Measurements from ENCODE around the gene TOP2A.
A peak's percentile ranks its signal among the peaks of the same experiment; 100 is the strongest.

The TOP2A gene

DNA sequence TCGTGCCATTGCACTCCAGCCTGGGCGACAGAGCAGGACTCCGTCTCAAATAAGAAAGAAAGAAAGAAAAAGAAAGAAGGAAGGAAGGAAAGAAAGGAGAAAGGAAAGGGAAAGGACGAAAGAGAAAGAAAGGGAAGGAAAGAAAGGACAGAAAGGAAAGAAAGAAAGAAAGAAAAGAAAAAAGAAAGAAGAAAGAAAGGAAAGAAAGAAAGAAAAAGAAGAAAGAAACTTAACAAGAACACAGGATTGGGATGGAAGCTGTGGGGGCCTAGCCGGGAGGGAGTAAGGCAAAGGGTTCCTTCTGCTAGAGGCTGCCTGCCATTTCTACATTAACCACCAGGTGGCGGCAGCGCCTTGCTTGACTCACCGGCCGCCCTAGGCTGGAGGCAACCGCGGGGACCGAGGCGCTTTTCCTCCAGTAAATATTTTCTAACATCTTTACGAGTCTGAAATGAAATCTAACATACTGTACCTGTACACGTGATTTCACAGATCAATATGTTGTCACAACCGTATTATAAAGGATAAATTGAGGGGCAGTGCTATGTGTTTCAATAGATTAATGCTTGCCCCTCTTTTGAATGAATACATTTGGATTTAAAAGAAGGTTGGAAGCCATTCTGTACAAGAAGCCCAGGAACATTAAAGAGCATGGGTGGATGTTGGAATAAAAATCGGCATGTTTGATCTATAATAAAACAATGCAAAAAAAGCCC, 59.2 kb downstream of the TOP2A start:
- DNase-seq (ENCODE audit: low spot score): peak; percentile 93

DNA sequence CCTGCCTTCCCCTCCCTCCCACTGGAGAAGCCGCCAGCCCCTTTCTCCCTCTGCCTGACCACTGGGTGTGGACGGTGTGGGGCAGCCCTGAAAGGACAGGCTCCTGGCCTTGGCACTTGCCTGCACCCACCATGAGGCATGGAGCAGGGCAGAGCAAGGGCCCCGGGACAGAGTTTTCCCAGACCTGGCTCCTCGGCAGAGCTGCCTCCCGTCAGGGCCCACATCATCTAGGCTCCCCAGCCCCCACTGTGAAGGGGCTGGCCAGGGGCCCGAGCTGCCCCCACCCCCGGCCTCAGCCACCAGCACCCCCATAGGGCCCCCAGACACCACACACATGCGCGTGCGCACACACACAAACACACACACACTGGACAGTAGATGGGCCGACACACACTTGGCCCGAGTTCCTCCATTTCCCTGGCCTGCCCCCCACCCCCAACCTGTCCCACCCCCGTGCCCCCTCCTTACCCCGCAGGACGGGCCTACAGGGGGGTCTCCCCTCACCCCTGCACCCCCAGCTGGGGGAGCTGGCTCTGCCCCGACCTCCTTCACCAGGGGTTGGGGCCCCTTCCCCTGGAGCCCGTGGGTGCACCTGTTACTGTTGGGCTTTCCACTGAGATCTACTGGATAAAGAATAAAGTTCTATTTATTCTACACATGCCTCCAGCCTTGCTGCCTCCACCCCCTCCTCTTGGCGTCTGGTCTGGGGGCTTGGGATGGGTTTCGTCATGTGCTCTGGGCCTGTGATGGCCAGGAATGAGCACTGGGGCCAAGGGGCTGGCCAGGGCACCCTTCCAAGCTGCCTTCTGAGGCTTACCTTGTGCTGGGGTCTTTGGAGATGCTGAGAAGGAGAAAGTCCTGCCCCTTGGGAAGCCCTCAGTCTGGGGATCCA, 60.5 kb downstream of the TOP2A start:
- no peak for DNase-seq (ENCODE audit: low spot score)

DNA sequence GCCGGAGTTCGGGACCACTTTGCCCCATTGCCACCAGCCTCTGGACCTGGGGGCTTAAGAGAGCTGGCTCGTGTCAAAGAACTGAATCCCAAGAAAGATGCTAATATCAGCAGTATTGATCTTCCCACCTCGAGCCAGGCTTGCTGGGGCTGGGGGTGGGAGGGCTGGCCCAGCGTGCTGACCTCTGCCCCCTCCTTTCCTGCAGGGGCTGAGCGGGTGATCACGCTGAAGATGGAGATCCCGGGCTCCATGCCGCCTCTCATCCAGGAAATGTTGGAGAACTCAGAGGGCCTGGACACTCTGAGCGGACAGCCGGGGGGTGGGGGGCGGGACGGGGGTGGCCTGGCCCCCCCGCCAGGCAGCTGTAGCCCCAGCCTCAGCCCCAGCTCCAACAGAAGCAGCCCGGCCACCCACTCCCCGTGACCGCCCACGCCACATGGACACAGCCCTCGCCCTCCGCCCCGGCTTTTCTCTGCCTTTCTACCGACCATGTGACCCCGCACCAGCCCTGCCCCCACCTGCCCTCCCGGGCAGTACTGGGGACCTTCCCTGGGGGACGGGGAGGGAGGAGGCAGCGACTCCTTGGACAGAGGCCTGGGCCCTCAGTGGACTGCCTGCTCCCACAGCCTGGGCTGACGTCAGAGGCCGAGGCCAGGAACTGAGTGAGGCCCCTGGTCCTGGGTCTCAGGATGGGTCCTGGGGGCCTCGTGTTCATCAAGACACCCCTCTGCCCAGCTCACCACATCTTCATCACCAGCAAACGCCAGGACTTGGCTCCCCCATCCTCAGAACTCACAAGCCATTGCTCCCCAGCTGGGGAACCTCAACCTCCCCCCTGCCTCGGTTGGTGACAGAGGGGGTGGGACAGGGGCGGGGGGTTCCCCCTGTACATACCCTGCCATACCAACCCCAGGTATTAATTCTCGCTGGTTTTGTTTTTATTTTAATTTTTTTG, 61.6 kb downstream of the TOP2A start:
- DNase-seq (ENCODE audit: low spot score): no peak

DNA sequence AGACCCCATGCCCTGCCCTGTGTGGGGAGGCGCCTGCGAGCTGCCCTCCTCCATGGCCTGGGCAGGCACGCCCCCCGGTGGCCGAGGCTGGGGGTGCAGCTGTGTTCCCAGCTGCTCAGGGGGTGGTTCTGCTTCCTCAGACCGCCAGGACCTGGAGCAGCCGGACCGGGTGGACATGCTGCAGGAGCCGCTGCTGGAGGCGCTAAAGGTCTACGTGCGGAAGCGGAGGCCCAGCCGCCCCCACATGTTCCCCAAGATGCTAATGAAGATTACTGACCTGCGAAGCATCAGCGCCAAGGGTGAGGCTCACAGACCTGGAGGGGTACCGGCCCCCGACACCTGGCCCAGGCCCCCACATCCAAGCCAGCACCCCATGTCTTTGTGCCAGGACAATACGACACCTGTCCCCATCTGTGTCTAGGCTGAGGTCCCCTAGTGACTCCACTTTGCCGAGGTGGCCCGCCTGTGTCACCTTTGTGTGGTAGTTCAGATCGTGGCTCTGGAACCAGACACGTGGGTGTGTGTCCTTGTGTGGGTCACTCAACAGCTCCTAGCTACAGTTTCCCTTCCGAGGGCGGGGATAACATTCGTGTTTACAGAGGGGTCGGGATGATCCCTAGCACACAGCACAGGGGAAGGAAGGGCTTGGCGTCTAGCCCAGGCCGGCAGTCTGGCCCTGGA, 62.4 kb downstream of the TOP2A start:
- DNase-seq (ENCODE audit: low spot score): peak; percentile 87

DNA sequence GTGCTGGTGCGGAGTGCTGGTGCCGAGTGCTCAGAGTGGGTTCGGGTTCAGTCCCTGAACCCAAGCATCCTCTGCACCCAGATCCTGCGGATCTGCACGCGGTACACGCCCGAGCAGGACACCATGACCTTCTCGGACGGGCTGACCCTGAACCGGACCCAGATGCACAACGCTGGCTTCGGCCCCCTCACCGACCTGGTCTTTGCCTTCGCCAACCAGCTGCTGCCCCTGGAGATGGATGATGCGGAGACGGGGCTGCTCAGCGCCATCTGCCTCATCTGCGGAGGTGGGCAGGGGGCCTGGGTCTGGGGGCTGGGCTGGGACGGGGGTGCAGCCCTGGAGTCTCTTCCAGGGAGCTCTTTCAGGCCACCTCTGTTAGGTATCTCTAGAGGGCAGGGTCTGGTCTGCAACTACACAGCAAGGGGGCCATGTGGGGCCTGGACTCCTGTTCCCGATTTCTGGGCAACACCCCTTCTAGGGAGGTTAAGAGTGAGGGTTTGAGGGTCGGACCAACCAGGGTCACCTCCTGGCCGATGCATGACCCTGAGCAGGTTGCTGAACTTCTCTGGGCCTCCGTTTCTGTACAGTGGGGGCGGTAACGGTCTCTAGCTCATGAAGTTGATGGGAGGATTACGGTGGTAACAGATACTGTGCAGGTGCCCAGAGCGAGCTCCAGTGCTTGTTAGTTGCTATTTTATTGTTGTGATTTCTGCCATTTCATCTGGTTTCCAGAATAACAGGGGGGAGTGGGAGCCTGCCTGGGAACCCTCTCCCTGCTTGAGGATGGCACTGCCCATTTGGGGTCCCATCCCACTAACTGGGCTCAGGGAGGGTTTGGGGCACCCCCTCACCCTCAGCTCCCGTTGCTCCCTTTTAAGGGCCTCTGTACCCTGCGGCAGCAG, 63.2 kb downstream of the TOP2A start:
- no peak for DNase-seq (ENCODE audit: low spot score)

DNA sequence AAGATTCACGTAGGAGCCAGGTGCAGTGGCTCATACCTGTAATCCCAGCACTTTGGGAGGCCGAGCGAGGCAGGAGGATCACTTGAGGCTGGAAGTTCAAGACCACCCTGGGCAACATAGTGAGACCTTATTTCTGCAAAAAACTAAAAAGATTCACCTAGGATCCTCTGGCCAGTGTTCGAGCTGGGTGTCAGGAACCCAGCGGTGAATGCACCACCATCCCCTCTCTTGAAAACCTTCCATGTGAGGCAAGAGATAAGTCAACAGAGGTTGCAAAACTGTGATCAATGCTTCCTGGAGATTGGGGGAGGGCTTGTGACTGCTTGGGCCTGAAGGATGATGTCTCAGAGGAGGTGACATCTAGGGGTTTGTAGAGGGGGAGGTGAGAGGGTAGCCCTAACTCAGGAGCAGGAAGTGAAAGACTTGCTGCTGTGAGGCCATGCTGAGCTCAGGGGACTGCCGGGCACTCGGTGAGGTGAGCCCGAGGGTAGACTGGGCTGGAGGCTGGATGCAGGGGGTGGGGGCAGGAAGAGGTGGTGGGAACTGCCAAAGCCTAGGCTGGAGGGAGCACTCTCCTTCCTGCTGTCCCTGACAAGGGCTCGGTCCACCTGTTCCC, 64.8 kb downstream of the TOP2A start:
- no peak for DNase-seq (ENCODE audit: low spot score)

DNA sequence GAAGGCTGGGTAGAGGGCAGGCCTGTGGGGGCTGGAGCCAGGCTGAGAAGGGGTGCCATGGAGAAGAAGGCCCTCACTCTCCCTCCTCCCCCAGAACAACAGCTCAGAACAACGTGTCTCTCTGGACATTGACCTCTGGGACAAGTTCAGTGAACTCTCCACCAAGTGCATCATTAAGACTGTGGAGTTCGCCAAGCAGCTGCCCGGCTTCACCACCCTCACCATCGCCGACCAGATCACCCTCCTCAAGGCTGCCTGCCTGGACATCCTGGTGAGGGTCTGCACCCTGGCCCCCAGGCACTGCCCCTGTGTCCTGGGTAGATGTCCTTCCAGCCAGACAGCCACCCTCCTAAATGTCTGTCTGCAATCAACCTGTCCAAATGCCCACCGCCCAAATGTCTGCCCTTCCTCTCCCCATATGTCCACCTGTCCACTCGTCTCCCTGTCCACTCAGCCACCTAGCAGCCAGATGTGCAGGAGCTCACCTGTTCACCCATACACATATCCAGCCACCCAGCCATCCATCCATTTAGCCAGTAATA, 65.4 kb downstream of the TOP2A start:
- DNase-seq (ENCODE audit: low spot score): no peak

DNA sequence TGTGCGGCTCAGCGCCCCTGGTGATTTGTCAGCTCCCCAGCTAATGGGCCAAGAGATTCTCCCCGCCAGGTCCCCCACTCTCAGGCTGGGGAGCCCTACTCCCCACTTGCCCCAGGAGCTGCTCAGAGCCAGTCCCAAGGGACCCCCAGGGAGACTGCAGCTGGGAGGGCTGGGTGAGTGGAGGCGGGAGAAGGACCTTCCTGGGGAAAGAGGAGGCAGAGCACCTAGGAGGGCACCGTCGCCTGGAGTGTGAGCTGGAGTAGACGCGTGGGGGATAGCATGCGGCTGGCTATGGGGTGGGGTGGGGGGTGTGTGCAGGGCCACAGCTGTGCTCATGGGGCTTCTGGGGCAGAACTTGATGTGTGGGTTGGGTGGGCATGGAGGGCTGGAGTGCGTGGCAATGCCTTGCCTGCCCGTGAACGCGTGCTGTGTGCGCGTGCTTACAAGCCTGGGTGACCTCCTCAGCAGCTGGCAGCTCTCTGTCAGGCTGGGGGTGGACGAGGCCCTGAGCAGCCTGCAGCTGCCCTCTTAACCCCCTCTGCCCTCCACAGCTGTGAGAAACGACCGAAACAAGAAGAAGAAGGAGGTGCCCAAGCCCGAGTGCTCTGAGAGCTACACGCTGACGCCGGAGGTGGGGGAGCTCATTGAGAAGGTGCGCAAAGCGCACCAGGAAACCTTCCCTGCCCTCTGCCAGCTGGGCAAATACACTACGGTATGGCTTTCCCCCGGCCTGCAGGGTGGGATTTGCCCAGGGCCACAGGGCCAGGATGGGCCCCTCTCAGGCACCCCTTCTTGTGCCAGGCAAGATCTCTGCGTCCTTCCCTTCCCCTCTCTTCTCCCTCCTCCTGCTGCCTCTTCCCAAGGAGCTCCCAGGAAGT, 66.1 kb downstream of the TOP2A start:
- no peak for DNase-seq (ENCODE audit: low spot score)

DNA sequence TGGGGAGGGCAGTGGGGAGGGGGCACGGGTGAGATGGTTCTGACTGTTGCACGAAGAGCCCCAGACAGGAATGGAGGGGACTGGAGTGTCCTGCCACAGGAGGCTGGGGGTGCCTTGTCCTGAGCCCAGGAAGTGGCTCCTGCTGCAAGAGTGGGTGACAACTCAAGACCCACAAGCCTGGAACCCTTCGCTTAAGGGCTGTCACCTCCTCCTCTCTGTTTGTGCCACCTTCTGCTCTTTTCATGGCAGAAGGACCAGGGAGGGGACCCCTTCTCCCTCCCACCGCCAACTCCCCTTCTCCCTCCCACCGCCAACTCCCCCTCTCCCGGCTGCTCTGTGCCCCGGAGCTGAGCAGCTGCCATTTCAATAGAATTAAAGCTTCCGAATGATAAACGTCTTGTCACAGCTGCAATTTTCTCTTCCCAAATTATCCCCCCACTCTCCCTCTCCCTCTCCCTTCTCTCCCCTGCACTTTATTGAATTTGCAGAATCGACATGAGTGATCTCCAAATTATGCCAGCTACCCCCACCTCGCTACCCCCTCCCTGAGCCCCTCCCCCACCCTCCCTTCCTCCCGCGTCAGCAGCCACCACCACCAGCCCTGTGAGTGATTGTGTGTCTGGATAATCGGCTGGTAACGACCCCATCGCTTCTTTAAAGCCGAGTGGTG, 66.9 kb downstream of the TOP2A start:
- DNase-seq (ENCODE audit: low spot score): no peak

DNA sequence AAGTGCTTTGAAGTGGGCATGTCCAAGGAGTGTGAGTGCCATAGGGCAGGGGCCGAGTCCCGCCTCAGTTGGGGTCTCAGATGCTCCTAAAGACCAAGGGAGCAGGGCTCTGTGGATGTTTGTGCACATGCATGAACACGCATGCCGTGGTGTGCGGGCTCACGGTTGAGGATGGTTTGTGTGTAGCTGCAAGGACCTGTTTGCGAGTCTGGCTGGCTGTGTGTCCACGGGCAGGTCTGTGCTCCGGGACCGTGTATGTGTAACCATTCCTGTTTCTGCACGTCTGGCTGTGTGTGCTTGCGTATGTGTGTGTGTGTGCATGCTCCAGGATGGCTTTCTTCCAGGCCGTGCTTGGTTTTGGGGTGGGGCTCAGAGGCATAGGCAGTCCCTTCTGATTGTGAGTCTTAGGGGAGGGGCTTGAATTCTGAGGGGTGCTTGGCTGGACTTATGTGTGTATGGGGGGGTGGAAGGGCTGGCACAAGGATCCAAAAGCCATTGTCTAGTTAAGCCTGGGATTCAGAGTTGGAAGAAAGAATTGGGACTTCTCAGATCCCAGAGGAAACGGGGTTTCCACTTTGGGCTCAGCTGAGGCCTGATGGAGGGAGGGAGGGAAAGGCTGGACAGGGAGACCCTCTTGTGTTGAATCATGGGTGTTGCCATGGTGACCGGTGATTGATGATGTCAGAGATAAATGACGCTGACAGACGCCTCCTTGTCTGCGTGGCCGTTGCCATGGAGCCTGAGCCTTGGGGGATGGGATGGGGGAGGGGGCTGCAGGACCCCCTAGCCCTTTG, 67.6 kb downstream of the TOP2A start:
- DNase-seq (ENCODE audit: low spot score): no peak

DNA sequence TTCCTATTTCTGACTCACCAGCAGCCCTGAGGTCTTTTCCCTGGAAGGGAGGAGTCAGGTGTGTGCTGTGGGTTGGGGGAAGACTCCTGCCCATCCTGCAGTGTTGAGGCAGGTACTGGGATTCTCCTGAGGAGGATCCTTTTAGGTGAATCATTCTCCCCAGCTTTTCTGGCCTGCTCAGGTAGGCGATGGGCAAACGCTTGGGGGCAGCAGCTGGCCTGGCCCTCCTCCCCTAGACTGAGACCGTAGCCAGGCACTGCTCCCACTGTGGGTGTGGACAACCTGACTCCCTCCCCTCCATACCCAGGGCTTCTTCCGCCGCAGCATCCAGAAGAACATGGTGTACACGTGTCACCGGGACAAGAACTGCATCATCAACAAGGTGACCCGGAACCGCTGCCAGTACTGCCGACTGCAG, 68.2 kb downstream of the TOP2A start:
- no peak for DNase-seq (ENCODE audit: low spot score)

DNA sequence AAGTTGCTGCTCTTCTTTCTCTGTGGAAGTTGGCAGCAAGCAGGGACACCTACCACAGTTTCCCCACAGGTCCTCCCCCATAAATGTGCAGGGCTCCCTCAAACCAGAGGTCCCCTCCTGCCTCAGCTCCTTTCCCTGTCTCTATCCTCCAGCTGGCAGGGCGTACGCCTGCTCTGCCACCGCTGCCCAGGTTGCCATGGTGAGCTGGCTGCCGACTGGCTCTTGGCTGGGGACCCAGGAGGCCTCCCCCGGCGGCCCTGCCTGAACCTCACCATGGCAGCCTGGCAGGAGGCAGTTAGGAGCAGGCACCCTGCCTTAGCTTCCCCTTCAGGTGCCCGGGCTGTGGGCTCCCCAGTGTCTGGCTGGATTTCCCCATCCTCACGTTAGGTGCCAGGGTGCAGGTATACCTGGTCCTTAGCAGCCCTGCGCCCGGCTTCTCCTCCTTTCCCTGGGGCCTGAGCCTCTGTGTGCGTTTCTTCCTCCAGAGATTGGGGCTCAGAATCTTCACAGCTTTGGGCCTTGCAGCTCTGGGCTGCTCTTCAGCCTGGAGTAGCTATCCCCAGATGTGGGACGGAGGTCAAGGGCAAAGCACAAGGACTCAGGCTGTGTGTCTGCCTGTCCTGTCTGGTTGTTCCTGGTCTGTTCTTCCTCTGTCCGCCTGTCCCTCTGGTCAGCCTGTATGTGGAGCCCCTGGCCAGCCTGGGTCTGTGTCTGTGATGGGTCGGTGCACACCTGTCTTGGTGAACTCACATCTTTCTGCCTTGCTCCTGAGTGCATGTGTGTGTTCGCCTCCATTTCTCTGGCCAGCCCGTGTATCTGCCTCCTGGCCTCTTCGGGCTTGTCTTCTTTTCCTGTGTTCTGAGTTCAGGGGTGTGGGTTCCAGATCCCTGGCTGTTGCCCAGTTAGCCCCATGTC, 68.9 kb downstream of the TOP2A start:
- DNase-seq (ENCODE audit: low spot score): no peak

DNA sequence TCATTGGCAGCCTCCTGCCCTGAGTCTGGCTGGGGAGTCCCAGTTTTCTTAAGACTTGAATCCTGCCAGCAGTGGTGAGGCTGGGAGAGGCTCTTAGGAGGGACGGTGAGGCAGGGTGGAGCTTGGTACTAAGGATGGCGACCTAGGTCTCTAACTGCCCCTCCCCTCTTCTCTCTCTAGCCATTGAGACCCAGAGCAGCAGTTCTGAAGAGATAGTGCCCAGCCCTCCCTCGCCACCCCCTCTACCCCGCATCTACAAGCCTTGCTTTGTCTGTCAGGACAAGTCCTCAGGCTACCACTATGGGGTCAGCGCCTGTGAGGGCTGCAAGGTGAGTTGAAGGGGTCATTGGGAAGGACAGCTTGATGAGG, 69.6 kb downstream of the TOP2A start:
- no peak for DNase-seq (ENCODE audit: low spot score)

DNA sequence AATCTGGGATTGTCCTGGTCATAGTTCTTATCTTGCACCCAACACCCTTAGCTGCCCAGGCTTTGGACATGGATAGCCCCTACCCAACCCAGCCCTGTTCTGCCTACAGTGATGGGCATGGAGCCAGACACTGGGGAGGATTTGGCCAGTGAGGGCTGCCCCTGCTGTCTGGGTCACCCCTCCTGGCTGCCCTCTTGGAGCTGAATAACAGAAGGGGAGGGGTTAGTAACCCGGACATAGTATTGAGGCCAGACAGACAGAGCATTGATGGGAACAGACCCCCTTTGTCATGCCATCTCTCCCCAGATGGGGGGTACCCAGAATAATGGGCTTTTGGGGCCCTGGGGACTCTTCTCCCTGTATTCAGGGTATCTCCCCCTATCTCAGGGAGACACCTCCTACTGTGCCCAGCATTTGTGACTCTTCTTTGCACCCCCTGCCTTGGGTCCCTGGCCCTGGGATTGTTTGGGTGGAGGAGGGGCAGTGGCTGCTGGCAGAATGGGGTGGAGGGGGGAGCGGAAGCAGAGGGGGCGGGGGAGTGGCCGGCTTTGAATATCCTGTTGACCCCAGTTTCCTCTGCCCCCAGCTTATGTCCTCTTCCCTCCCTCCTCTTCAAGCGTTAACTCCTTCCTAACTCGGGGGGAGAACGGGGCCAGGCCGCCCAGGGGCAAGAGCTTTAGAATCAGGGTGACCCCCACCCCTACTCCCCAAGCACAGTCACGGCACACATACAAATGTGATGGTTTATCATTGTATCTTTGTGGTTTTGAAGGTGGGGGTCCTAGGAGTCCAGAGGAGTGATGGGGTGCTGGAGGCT, 70.2 kb downstream of the TOP2A start:
- DNase-seq (ENCODE audit: low spot score): no peak

DNA sequence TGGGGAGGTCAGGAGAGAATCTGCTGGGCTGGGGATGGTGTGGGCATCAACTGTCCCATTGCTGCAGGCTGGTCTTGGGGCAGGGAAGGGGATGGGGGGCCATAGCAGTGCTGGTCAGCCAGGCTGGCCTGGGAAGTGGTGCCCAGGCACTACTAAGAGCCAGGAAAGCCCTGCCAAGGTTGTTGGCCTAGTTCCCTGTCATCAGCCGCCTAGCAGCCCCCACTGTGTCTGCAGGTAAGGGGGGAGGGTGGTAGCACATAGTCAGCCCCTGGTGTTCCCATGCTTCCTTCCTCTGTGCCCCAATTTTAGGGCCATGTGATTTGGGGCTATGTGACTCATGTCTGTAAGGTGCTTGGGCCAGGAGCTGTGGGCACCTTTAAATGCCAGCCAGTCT, 70.9 kb downstream of the TOP2A start:
- no peak for DNase-seq (ENCODE audit: low spot score)
